ENCODE results near the gene TMED8. TPM values are rescaled to one million over a fixed set of nuclear protein-coding genes. Genes with fewer than 3 reads are reported as not detected.

The TMED8 gene
- total and polyA plus RNA-seq, 10 of the 15 experiments (the other 5 are each of a cell fraction or from before 2014, with no cell fraction given) = 7.3 to 39.1 (median 26.1) TPM

DNA sequence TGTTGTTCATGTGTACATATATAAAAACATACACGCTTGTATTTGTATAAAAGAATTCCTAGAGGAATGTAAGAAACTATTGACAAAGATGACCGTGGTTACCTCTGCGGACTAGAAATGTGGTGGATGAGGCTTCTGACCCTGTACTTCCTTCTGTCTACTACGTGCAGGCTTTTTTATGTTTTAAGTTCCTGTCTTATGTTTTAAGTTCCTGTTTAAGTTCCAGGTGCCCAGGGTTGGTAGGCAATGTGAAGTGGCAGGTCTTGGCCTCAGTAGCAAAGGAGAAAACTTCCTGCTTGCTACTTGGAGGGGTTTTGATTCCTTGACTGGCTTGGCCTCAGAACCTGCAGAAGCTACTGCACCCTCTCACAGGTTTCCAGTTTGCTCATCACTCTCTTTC, 67.8 kb downstream of the TMED8 start:
- H4K20me1 ChIP-seq (ENCODE audit: control insufficient read depth, insufficient read depth) = no peaks in the 10 kb centered on the region
- no peak overlapping the region for H3K27ac ChIP-seq (ENCODE audit: control insufficient read depth, insufficient read depth)
- TF ChIP-seq RAD51 (IDR thresholded peaks at IDR 0.05) = no peak
- no peak for TF ChIP-seq FOXK2 (IDR thresholded peaks at IDR 0.05)
- no peak for TF ChIP-seq MTA2 (IDR thresholded peaks at IDR 0.05; ENCODE audit: low read depth)
- TF ChIP-seq SP1 (IDR thresholded peaks at IDR 0.05; ENCODE audit: low read depth, low read length) = no peak
- TF ChIP-seq RUNX3 (IDR thresholded peaks at IDR 0.05; ENCODE audit: low read length) = no peak
- TF ChIP-seq SREBF2 (IDR thresholded peaks at IDR 0.05; ENCODE audit: low read length) = no peak
- TF ChIP-seq, protein P1, sequence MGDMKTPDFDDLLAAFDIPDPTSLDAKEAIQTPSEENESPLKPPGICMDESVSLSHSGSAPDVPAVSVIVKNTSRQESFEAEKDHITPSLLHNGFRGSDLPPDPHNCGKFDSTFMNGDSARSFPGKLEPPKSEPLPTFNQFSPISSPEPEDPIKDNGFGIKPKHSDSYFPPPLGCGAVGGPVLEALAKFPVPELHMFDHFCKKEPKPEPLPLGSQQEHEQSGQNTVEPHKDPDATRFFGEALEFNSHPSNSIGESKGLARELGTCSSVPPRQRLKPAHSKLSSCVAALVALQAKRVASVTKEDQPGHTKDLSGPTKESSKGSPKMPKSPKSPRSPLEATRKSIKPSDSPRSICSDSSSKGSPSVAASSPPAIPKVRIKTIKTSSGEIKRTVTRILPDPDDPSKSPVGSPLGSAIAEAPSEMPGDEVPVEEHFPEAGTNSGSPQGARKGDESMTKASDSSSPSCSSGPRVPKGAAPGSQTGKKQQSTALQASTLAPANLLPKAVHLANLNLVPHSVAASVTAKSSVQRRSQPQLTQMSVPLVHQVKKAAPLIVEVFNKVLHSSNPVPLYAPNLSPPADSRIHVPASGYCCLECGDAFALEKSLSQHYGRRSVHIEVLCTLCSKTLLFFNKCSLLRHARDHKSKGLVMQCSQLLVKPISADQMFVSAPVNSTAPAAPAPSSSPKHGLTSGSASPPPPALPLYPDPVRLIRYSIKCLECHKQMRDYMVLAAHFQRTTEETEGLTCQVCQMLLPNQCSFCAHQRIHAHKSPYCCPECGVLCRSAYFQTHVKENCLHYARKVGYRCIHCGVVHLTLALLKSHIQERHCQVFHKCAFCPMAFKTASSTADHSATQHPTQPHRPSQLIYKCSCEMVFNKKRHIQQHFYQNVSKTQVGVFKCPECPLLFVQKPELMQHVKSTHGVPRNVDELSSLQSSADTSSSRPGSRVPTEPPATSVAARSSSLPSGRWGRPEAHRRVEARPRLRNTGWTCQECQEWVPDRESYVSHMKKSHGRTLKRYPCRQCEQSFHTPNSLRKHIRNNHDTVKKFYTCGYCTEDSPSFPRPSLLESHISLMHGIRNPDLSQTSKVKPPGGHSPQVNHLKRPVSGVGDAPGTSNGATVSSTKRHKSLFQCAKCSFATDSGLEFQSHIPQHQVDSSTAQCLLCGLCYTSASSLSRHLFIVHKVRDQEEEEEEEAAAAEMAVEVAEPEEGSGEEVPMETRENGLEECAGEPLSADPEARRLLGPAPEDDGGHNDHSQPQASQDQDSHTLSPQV (IDR thresholded peaks at IDR 0.05) = no peak
- no peaks in the 10 kb centered on the region for H3K4me1 ChIP-seq (ENCODE audit: control insufficient read depth, insufficient read depth, low read length)
- H3K36me3 ChIP-seq (ENCODE audit: control insufficient read depth in 2 of 2, insufficient read depth in 2 of 2, low read length in 1 of 2) = no peaks in the 10 kb centered on the region; a peak in 1 of 4 replicates
- FAIRE-seq = peak; percentile 49
- ChIA-PET POLR2A (no interaction called here), CTCF (interaction anchor here (0.6 to 1.4 kb wide), 4 partner anchors 10 to 160 kb away, joined by 3 read pairs; no protein-coding TSS in a partner anchor), SMC1A (ENCODE audit: uncharacterized antibody, unreplicated experiment) (interaction anchor here (1.4 to 1.7 kb wide), 2 partner anchors 8 to 10 kb away, joined by 4 to 5 read pairs; no protein-coding TSS in a partner anchor), RAD21 (ENCODE audit: unreplicated experiment) (no interaction called here)
- no peak overlapping the region for H2AFZ ChIP-seq (ENCODE audit: control insufficient read depth, low read depth, low read length)
- intact Hi-C loops (cut with micrococcal nuclease; ENCODE audit: unreplicated experiment) = no loop called here
- no peak for ATAC-seq
- WGBS (ENCODE audit: insufficient coverage, insufficient replicate concordance, low lambda C conversion rate, missing lambda C conversion rate) = 59% methylated on average over 4 of the region's 4 CpGs
- no TSS peak for BruUV-seq (replicated peaks)
- no peaks in the 10 kb centered on the region for H3K27me3 ChIP-seq (replicated peaks in 1 of 2; ENCODE audit: control insufficient read depth in 2 of 2, insufficient read depth in 2 of 2, low read length in 1 of 2)
- no peaks in the 10 kb centered on the region for H3K79me2 ChIP-seq (ENCODE audit: control insufficient read depth, insufficient read depth, low read length)
- no peak for DNase-seq (ENCODE audit: low read depth, low spot score)
- H3K4me2 ChIP-seq (ENCODE audit: control insufficient read depth, insufficient read depth) = no peak overlapping the region
- H3K9me3 ChIP-seq (replicated peaks; ENCODE audit: control insufficient read depth, insufficient read depth, low read length) = no peaks in the 10 kb centered on the region
- in situ Hi-C loops (cut with MboI) = no loop called here
- no peak overlapping the region for H3K4me3 ChIP-seq
- no peak overlapping the region for H3K9ac ChIP-seq (ENCODE audit: control insufficient read depth, insufficient read depth, low read length)
